Uterus (tissue), 2 donors: ENCODE measurements around the gene UBQLNL.

Experiments
- POLR2A ChIP-seq, 2 donors: fragments of 450-650 bp; IDR thresholded peaks; one replicate each; pipeline ENCODE4 v1.6.1; 2016; ENCODE audit warnings: antibody characterized with exemption in 2 of 2, mild to moderate bottlenecking in 1 of 2, moderate library complexity in 1 of 2
- TF ChIP-seq, protein P1 (sequence below), 4 experiments: fragments of 200-600 bp in 2 of 4; fragments of 450-650 bp in 2 of 4; sonication (generic) in 2 of 4; IDR thresholded peaks; one replicate each; pipeline ENCODE4 v1.5.1; 2016 to 2019; ENCODE audit warnings: antibody characterized with exemption in 4 of 4, mild to moderate bottlenecking in 2 of 4, moderate library complexity in 1 of 4

DNA sequence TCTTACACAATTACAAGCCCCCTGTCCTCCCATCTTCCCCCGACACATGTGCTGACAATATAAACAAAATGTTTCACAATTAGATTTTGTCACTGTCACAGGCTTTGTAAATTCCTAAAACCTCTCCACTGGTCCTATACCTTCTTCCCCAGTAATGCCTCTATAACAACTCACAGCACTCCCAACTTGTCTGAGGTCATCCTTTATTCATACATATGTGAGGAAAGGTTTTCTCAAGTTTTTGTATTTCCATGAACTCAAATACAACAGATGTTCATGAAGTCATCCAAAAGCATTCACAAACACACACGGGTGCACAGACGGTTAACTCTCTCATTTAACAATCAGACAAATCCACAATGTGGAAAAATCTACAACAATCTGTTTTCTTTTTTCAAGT, 30.0 kb upstream of the UBQLNL start:
- TF ChIP-seq, protein P1, sequence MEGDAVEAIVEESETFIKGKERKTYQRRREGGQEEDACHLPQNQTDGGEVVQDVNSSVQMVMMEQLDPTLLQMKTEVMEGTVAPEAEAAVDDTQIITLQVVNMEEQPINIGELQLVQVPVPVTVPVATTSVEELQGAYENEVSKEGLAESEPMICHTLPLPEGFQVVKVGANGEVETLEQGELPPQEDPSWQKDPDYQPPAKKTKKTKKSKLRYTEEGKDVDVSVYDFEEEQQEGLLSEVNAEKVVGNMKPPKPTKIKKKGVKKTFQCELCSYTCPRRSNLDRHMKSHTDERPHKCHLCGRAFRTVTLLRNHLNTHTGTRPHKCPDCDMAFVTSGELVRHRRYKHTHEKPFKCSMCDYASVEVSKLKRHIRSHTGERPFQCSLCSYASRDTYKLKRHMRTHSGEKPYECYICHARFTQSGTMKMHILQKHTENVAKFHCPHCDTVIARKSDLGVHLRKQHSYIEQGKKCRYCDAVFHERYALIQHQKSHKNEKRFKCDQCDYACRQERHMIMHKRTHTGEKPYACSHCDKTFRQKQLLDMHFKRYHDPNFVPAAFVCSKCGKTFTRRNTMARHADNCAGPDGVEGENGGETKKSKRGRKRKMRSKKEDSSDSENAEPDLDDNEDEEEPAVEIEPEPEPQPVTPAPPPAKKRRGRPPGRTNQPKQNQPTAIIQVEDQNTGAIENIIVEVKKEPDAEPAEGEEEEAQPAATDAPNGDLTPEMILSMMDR (IDR thresholded peaks at IDR 0.05): no peak
- no peak for TF ChIP-seq POLR2A (IDR thresholded peaks at IDR 0.05)
